ENCODE data around the gene GPATCH1. TPM values are rescaled to one million over a fixed set of nuclear protein-coding genes. Genes with fewer than 3 reads are reported as not detected.

The GPATCH1 gene
- total RNA-seq, 1 experiment from 2014 or later = 16.6 TPM

DNA sequence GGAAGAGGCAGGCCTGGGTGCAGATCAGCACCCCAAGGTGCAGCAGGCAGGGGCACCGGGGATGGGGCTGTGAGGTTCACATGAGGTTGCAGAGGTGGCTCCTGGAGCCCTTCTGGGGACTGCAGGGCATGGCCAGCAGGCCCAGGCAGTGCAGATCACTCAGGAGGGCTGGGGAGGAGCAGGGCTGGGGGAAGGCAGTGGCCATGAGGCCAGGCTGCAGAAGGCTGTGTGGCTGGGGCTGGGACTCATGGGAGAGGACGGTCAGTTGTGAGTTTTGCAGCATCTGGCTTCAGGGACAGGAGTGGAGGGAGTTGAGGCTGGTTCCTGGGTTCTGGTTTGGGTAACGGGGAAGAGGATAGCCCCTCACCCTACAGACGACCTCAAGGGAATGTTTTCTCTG lies 58.2 kb downstream of the GPATCH1 start:
- no peaks in the 10 kb centered on the region for H3K27me3 ChIP-seq (replicated peaks; ENCODE audit: insufficient read depth, low read depth, low read length, poor library complexity)
- TF ChIP-seq, protein P1, sequence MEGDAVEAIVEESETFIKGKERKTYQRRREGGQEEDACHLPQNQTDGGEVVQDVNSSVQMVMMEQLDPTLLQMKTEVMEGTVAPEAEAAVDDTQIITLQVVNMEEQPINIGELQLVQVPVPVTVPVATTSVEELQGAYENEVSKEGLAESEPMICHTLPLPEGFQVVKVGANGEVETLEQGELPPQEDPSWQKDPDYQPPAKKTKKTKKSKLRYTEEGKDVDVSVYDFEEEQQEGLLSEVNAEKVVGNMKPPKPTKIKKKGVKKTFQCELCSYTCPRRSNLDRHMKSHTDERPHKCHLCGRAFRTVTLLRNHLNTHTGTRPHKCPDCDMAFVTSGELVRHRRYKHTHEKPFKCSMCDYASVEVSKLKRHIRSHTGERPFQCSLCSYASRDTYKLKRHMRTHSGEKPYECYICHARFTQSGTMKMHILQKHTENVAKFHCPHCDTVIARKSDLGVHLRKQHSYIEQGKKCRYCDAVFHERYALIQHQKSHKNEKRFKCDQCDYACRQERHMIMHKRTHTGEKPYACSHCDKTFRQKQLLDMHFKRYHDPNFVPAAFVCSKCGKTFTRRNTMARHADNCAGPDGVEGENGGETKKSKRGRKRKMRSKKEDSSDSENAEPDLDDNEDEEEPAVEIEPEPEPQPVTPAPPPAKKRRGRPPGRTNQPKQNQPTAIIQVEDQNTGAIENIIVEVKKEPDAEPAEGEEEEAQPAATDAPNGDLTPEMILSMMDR (conservative IDR thresholded peaks at IDR 0.05; ENCODE audit: low read depth, low read length) = no peak
- TF ChIP-seq EZH2 (IDR thresholded peaks at IDR 0.05; ENCODE audit: borderline replicate concordance, low read depth, low read length, poor library complexity, severe bottlenecking) = no peak
- no peaks in the 10 kb centered on the region for H3K4me1 ChIP-seq (ENCODE audit: insufficient read depth, low read length, poor library complexity, severe bottlenecking)
- no peak overlapping the region for H3K27ac ChIP-seq (ENCODE audit: low read depth, low read length, poor library complexity, severe bottlenecking)
- H3K4me3 ChIP-seq (ENCODE audit: low read depth, low read length, poor library complexity, severe bottlenecking) = no peak overlapping the region
- intact Hi-C loops (cut with micrococcal nuclease; ENCODE audit: unreplicated experiment) = no loop called here
- ChIA-PET CTCF (no interaction called here), POLR2A (ENCODE audit: low non-redundant PET) (no interaction called here)
- no peak for DNase-seq (ENCODE audit: low spot score)
- H3K36me3 ChIP-seq (ENCODE audit: insufficient read depth, low read length, poor library complexity, severe bottlenecking) = no peaks in the 10 kb centered on the region
- no TSS peak for BruUV-seq (replicated peaks)
- no peaks in the 10 kb centered on the region for H3K9me3 ChIP-seq (ENCODE audit: low read depth, low read length, poor library complexity, severe bottlenecking)

DNA sequence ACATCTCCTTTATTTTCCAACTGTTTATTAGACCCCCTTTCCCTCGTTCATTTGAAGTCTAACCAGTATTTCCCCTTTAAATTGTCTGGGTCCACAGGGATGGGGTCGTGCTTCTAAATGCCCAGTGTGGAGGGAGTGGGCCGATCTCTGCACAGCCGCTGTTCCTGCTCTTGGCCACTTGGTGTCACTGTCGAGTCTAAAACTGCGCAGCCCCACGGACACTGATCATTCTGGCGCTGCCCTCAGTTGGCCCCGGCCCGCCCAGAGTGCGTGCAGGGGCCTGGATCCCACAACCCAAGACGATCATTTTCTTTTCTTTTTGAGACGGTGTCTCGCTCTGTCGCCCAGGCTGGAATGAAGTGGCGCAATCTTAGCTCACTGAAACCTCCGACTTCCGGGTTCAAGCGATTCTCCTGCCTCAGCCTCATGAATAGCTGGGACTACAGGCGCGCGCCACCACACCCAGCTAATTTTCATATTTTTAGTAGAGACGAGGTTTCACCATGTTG lies 63.0 kb downstream of the GPATCH1 start:
- DNase-seq (ENCODE audit: low spot score) = peak; percentile 68
- POLR2A ChIA-PET (ENCODE audit: low non-redundant PET) = interaction anchor here (0.6 kb wide), 1 partner anchor 350 kb away, joined by 6 read pairs; no protein-coding TSS in a partner anchor
- Histone ChIP-seq H3K27me3 (replicated peaks; ENCODE audit: insufficient read depth, low read depth, low read length, poor library complexity) (no peaks in the 10 kb centered on the region), H3K4me1 (ENCODE audit: insufficient read depth, low read length, poor library complexity, severe bottlenecking) (no peaks in the 10 kb centered on the region), H3K9me3 (ENCODE audit: low read depth, low read length, poor library complexity, severe bottlenecking) (no peaks in the 10 kb centered on the region), H3K4me3 (ENCODE audit: low read depth, low read length, poor library complexity, severe bottlenecking) (no peak overlapping the region), H3K27ac (ENCODE audit: low read depth, low read length, poor library complexity, severe bottlenecking) (no peak overlapping the region), H3K36me3 (ENCODE audit: insufficient read depth, low read length, poor library complexity, severe bottlenecking) (no peaks in the 10 kb centered on the region)
- intact Hi-C loops (cut with micrococcal nuclease; ENCODE audit: unreplicated experiment) = no loop called here
- CTCF ChIA-PET = interaction anchor here (0.7 to 1.8 kb wide), 3 partner anchors 20 to 40 kb away, joined by 3 to 16 read pairs (median 3); no protein-coding TSS in a partner anchor
- no peak for TF ChIP-seq EZH2 (IDR thresholded peaks at IDR 0.05; ENCODE audit: borderline replicate concordance, low read depth, low read length, poor library complexity, severe bottlenecking)
- TF ChIP-seq, protein P1 (conservative IDR thresholded peaks at IDR 0.05; ENCODE audit: low read depth, low read length) = peak; percentile 95
- BruUV-seq (replicated peaks) = no TSS peak

- H3K4me1 ChIP-seq (ENCODE audit: insufficient read depth, low read length, poor library complexity, severe bottlenecking) = no peaks in the 10 kb centered on the region
- H3K4me3 ChIP-seq (ENCODE audit: low read depth, low read length, poor library complexity, severe bottlenecking) = no peak overlapping the region
- POLR2A ChIA-PET (ENCODE audit: low non-redundant PET) = interaction anchor here (0.7 kb wide), 1 partner anchor 33 kb away, joined by 3 read pairs; no protein-coding TSS in a partner anchor
- BruUV-seq (replicated peaks) = no TSS peak
- no peak overlapping the region for H3K27ac ChIP-seq (ENCODE audit: low read depth, low read length, poor library complexity, severe bottlenecking)
- DNase-seq (ENCODE audit: low spot score) = no peak
- H3K9me3 ChIP-seq (ENCODE audit: low read depth, low read length, poor library complexity, severe bottlenecking) = no peaks in the 10 kb centered on the region
- CTCF ChIA-PET = no interaction called here
- TF ChIP-seq EZH2 (IDR thresholded peaks at IDR 0.05; ENCODE audit: borderline replicate concordance, low read depth, low read length, poor library complexity, severe bottlenecking) = no peak
- TF ChIP-seq, protein P1 (conservative IDR thresholded peaks at IDR 0.05; ENCODE audit: low read depth, low read length) = no peak
- intact Hi-C loops (cut with micrococcal nuclease; ENCODE audit: unreplicated experiment) = no loop called here
- no peaks in the 10 kb centered on the region for H3K36me3 ChIP-seq (ENCODE audit: insufficient read depth, low read length, poor library complexity, severe bottlenecking)
- H3K27me3 ChIP-seq (replicated peaks; ENCODE audit: insufficient read depth, low read depth, low read length, poor library complexity) = no peaks in the 10 kb centered on the region
These were observed 65.2 kb downstream of the GPATCH1 start for GRCh38 chr19:33146209-33146608.
